Measurements from ENCODE around the gene MTA2.

Gene MTA2

GRCh38 chr11:62646825-62647608, 45.4 kb upstream of the MTA2 start:
- no peak for TF ChIP-seq CTCF (IDR thresholded peaks at IDR 0.05; ENCODE audit: insufficient read depth, missing control alignments)
- no peak for FAIRE-seq
- DNase-seq (ENCODE audit: insufficient read length, low spot score): no peak

- no peak for TF ChIP-seq CTCF (IDR thresholded peaks at IDR 0.05; ENCODE audit: insufficient read depth, missing control alignments)
- no peak for FAIRE-seq
- DNase-seq (ENCODE audit: insufficient read length, low spot score): peak; percentile 99
These were observed 44.5 kb upstream of the MTA2 start, which contains the start of gene GANAB for GRCh38 chr11:62645946-62646824. GANAB (minus strand) TSS chr11:62646613; CDS start chr11:62646599, 14 bp downstream.

- FAIRE-seq: no peak
- TF ChIP-seq CTCF (IDR thresholded peaks at IDR 0.05; ENCODE audit: insufficient read depth, missing control alignments): no peak
- DNase-seq (ENCODE audit: insufficient read length, low spot score): no peak
These were observed 43.9 kb upstream of the MTA2 start for GRCh38 chr11:62645671-62645945.

GRCh38 chr11:62644220-62644619, 42.6 kb upstream of the MTA2 start:
- TF ChIP-seq CTCF (IDR thresholded peaks at IDR 0.05; ENCODE audit: insufficient read depth, missing control alignments): no peak
- no peak for FAIRE-seq
- no peak for DNase-seq (ENCODE audit: insufficient read length, low spot score)

GRCh38 chr11:62632492-62632891, 30.8 kb upstream of the MTA2 start:
- FAIRE-seq: no peak
- TF ChIP-seq CTCF (IDR thresholded peaks at IDR 0.05; ENCODE audit: insufficient read depth, missing control alignments): no peak
- no peak for DNase-seq (ENCODE audit: insufficient read length, low spot score)

GRCh38 chr11:62627713-62628112, 26.0 kb upstream of the MTA2 start:
- FAIRE-seq: no peak
- no peak for DNase-seq (ENCODE audit: insufficient read length, low spot score)
- TF ChIP-seq CTCF (IDR thresholded peaks at IDR 0.05; ENCODE audit: insufficient read depth, missing control alignments): no peak

Measured in D721Med (cell line).